Measurements from ENCODE around the gene KATNB1.

DNA sequence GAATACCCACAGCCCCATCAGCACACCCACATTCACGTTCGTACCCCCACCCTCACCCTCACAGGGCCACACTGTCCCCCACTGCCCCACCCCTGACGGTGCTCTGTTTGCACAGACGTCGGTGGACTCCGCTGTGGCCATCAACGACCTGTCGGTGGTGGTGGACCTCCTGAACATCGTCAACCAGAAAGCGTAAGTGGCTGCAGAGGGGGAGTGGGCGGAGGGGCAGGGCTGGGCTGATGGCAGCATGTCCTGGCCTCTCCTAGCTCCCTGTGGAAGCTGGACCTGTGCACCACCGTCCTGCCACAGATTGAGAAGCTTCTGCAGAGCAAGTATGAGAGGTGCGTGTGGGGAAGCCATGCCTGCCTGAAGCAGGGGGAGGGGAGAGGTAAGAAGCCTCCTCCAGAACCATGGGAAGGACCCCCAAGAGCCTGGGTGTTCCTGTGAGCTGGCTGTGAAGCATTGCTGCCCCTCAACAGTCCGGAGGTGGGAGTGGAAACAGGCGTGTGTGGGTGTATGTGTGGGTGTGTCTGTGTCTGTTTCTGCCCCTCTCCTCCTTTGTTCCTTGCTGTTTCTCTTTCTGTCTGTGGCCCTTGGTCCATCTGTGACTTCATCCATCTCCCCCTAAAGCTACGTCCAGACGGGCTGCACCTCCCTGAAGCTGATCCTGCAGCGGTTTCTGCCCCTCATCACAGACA is 20.3 kb downstream of the KATNB1 start:
- TF ChIP-seq CTCF (IDR thresholded peaks at IDR 0.05), result no peak
- TF ChIP-seq POLR2A (IDR thresholded peaks at IDR 0.05), result no peak
